Measurements from ENCODE around the gene DCHS2.

Gene DCHS2, protein sequence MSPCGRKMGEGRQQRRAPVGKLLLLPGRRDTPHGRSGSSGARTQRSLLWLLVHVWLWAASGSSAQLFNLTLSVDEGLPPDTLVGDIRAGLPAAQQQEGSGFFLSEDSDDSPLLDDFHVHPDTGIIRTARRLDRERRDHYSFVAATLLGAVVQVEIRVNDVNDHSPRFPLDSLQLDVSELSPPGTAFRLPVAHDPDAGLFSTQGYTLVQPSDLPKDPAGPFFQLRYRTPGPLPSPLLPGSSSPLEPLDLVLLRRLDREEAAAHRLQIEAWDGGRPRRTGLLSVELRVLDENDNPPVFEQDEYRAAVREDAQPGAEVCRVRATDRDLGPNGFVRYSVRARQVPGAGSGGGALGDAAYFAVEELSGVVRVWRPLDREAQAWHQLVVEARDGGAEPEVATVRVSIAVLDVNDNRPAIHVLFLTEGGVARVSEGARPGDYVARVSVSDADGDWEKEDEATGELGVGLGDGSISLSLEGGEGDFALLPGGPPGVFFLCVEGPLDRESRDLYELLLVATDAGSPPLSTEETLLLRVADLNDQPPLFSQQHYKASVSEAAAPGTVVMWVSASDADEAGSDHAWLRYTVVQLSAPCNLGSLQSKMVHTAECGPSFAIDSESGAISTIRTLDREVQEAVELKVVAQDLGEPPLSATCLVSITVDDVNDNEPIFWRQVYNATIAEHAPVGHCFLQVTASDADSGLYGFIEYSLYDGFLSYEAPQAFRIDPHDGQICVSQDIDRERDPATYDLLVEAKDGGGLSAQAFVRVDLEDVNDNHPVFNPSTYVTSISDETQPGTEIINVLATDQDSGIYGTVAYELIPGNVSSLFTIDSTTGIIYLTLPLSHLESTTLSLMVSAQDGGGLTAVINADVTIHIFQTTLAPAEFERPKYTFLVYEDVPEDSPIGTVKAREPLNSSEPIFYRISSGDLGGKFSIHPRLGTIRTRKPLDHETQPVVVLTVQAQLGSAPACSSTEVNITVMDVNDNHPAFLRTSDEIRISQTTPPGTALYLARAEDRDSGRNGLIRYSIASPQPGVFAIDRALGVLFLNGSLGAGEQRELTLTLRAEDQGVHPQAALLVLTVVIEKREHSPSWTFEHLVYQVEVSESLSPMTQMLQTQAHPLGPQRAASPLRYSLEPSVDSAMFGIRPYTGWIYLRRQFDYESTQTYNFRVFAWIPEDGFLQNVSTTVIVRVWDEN (N-terminal part only)

DNA sequence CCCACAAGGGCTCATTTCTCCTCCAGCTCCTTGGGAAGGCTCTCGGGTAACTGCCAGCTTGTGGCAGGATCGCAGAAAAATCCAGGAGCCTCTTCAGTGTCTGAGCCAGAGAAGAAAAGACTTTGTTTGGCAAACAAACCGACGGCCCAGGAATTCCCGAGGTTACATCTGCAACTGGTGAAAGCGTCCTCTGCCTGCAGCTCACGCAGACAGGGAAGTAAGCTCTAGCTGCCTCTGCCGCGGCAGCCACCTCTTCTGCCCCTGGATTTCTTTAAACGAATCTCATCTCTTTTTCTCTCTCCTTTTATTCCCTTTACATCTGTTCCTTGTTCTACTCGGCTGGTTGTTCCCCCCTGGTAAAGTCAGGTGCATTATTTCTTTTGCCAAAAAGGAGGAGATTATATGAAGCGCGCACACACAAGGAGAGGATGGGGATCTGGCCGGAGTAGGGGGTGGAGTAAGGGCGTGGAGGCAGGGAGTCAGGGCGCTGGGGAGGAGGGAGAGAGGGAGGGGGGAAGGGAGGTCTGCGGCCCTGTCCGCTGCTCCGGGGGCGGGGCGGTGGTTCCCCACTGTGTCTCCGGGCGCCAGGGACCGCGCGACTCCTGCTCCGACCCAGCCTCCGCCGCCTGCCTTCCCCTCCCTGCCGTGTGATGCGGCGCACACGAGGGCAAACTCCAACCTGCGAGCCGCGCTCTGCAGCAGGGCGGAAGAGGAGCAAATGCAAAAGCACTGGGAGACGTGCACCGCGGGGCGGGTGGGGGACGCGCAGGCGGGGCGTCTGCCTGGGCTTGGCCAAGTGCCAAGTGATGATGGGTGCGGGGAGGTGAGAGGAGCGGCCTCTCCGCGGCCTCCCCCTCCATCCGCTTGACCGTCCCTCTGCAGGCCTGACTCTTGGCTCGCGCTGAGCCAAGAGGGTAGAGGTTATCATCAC lies at the start of gene DCHS2:
Gene DCHS2 (minus strand): TSS at position 459 of the 931 bp plus-strand sequence. CDS start 444 bp downstream, at position 15.
- no peak for DNase-seq

- no peak for DNase-seq
Measured at GRCh38 chr4:154534296-154534695, 42.7 kb upstream of the DCHS2 start.

DNA sequence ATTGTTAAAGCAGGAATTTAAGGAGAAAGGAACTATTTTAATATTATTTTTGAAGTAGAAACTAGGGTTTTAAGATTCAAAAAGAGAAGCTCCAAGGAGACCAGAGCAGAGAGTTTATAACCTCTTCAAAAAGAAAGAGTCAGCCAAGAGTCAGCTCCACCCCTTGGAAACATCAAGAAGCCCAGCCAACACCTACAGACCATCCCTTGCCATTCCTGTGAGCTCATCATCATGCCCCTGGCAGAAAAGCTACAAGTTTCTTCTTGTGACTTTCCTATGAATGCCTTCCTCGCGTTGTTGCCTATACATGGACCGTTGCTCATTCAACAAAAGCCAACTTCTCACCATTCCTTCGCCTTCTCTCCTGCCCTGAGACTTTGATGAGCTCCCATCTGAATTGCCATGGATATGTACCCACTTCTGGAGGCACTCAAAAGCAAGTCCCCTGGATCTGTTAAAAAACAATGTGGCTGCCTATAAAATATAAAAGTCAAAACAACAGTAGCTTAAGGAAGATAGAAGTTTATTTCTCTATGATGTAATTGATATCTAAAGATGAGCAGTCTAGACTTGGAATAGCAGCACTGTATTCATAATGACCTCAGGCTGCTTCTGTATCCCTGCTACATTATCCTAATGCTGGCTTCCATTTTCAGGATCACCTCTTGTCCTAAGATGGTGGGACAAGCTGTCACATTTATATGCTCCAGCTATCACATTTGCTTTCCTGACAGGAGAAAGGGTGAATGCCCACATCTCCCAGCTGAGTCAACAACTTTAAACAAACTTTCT lies 38.3 kb upstream of the DCHS2 start:
- DNase-seq: no peak

- DNase-seq: no peak
Measured at GRCh38 chr4:154528869-154529268, 37.3 kb upstream of the DCHS2 start.

GRCh38 chr4:154527308-154527707 lies 35.7 kb upstream of the DCHS2 start:
- DNase-seq: no peak

- no peak for DNase-seq
Measured at GRCh38 chr4:154526151-154526550, 34.6 kb upstream of the DCHS2 start.

DNA sequence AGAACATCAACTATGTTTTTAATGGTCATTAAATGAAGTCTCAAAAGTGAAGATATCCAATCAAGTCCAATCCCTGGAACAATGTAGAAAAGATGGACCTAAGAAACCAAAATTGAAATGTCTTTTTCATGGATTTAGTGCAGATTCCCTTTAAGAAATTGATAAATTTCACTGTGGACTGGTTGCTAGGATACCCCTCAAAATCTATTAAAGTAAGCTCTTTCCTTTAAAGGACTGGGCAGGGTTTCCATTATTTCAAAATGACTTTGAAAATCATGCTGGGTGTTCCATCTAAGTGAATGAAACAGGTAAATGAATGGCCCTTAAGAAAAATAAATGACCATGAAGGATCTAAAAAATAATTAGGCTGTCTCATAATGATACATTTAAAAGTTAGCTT lies 30.0 kb upstream of the DCHS2 start:
- no peak for DNase-seq

GRCh38 chr4:154519214-154519613 lies 27.6 kb upstream of the DCHS2 start:
- no peak for DNase-seq

GRCh38 chr4:154517591-154517990 lies 26.0 kb upstream of the DCHS2 start:
- DNase-seq: no peak

DNA sequence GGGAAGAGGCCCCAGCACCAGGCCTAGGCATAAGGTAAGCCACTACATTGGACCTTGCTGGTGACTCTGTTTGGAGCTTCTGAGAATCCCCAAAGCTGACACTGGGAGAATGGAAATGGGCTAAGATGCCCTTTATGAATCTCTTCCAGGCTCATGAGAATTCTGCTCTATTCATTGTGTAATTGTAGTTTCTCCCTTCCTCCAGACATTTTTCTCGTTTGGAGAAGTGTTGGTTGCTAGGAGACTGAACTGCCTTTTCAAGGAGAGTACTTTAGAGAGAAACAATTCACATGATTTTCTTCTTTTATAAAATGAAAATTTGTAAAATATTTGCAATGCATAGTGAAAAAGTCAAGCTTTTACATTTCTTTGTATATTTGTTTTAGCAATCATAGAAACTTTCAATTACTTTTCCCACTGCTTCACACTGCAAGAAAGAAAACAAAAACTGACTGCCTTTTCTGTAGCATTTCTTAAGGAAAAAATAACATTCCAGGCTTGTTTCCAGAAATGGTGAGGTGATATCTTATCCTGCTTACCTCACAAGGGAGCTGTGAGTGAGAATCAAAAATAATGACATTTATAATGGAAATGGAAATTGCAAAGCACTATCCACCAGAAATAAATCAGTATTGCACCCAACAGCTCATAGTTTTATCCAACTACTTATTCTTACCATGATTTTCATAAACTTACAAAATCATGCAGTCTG lies 24.9 kb upstream of the DCHS2 start:
- no peak for DNase-seq

GRCh38 chr4:154511981-154512380 lies 20.4 kb upstream of the DCHS2 start:
- DNase-seq: no peak

DNA sequence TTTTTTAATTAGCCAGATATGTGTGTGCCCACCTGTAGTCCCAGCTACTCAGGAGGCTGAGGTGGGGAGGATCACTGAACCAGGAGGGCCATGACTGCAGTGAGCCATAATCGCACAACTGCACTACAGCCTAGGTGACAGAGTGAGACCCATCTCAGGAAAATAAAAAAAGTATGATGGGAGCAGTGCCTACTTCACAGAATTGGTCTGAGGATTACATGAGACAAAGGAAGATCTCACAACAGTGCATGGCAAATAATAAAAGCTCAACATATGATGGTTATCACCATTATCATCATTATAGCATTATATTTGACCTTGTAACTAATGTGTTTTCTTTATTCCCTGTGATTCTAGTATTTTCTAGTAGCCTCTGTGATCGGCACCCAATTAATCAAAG lies 19.9 kb upstream of the DCHS2 start:
- no peak for DNase-seq

DNA sequence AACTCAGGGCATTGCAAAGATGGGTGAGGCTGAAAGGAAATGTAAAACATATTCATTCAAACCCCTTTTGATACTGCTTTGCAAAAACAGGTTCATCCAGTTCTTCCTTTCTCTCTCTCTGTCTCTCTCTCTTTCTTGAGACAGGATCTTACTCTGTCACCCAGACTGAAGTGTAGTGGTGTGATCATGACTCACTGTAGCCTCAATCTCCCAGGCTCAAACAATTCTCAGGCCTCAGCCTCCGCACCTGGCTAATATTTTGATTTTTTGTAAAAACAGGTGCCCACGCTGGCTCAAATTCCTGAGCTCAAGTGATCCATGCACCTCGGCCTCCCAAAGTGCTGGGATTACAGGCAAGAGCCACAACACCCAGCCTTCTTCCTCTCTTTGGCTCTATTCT lies 15.6 kb upstream of the DCHS2 start:
- no peak for DNase-seq

DNA sequence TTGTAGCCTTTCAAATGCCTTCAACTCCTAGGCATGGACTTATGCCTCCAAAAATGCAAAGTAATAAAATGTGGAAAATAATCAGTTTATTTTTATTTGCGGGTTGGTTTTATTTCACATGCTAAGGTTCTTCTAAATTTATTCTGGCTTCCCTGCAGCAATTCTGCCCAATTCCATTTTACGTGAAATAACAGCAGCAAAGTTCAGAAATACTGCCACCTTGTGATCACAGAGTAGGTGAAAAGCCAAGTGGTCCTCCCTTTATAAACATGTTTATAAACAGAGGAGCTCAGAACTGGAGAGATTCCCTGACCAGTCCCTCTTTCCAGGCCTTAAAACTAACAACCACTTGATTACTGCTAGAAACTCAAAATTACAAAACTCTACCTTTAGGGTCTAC lies 14.7 kb upstream of the DCHS2 start:
- DNase-seq: no peak

DNA sequence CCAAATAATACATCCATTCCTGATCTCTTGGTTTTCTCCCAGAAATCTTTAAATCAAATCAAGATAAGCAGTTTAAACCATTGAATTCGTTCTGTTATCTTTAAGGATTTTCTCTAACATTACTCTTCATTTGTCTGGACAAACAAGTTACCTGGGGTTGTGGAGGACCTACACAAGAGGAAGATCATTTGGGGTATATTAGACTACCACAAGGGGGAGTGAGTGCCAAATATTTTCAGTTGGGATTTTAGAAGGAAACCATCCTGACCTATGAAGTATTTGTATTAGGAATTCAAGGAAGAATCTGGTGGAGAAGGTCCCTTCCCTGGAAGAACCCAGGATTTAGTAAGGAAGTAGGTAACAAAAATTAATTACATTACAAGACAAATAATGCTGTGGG lies 12.0 kb upstream of the DCHS2 start:
- no peak for DNase-seq

DNA sequence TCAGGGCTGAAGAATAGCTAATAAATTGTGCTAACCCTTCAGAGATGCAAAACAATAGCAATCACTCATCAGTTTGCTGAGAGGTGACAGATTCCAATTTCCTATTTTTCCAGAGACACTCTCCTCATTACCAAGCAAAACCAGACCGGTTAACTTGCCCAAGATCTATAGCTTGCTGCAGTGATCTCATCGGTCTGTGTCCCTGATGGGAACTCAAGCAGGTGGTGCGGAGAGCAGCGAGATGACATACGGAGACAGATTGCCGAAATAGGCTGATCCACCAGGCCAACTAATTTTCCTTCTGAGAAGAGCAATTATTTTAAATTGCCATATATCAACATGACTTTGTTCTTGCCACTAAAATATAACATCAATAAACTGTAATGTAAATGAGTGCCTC lies 10.5 kb upstream of the DCHS2 start:
- DNase-seq: no peak

- DNase-seq: no peak
Measured at GRCh38 chr4:154497889-154498288, 6.3 kb upstream of the DCHS2 start.

DNA sequence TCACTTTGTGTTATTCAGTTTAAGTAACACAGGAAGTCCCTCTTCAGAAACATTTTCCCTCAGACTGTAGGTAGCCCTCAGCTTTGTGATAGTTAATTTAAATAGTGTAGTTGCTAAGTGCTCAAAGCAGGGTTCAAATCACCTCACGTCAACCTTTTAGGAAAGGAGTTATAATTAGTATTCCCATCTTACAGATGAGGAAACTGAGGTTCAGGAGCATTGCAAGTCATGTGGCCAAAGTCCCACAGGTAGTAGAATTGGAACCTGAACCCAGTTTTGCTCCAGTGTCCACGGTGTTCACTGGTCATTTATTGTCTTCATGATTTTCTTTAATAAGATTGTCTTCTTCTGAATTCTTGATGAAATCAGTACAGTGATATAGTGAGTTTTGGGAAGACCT lies 4.3 kb upstream of the DCHS2 start:
- DNase-seq: no peak

GRCh38 chr4:154492288-154492687 lies 689 bp upstream of the DCHS2 start:
- no peak for DNase-seq

- no peak for DNase-seq
Measured at GRCh38 chr4:154490583-154491340, 837 bp downstream of the DCHS2 start.

All from NCI-H187 (cell line).